ENCODE measurements around the gene FAM13C.

Gene FAM13C

GRCh38 chr10:59383436-59383835 lies 21.1 kb upstream of the FAM13C start:
- peaks cover 3% of the 10 kb centered on the region for H3K27me3 Mint-ChIP-seq (ENCODE audit: low read depth, poor library complexity)
- DNase-seq: no peak
- H3K27ac Mint-ChIP-seq: no peak overlapping the region
- H3K4me1 Mint-ChIP-seq: peaks cover 5% of the 10 kb centered on the region
- no peak overlapping the region for H3K4me3 Mint-ChIP-seq
- H3K36me3 Mint-ChIP-seq (ENCODE audit: low read depth): no peaks in the 10 kb centered on the region
- H3K9me3 Mint-ChIP-seq: no peaks in the 10 kb centered on the region
- TF ChIP-seq, protein P1, sequence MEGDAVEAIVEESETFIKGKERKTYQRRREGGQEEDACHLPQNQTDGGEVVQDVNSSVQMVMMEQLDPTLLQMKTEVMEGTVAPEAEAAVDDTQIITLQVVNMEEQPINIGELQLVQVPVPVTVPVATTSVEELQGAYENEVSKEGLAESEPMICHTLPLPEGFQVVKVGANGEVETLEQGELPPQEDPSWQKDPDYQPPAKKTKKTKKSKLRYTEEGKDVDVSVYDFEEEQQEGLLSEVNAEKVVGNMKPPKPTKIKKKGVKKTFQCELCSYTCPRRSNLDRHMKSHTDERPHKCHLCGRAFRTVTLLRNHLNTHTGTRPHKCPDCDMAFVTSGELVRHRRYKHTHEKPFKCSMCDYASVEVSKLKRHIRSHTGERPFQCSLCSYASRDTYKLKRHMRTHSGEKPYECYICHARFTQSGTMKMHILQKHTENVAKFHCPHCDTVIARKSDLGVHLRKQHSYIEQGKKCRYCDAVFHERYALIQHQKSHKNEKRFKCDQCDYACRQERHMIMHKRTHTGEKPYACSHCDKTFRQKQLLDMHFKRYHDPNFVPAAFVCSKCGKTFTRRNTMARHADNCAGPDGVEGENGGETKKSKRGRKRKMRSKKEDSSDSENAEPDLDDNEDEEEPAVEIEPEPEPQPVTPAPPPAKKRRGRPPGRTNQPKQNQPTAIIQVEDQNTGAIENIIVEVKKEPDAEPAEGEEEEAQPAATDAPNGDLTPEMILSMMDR (IDR thresholded peaks at IDR 0.05): no peak

DNA sequence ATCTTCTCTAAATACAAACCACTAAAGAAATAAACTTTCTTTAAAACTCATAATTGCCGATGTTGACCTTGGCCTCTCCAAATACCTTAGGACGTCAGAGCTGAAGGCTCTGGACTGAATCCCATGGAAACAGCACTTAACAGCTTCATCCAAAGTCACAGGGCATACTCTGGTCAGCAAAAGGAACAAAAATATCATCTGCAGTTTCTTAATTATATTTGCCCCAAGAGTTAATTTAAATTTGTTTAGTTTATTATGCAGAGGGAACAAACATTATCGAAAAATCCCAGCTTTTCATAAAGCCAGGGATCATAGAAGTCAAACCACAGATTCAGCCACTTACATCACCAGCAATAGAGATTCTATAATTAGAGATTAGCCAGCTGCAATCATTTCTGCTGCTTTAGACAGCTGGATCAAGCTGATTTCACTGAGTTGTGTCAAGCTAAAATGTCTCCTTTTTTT lies 20.5 kb upstream of the FAM13C start:
- Mint-ChIP-seq H3K36me3 (ENCODE audit: low read depth) (no peaks in the 10 kb centered on the region), H3K4me3 (no peak overlapping the region), H3K27me3 (ENCODE audit: low read depth, poor library complexity) (peaks cover 3% of the 10 kb centered on the region), H3K9me3 (no peaks in the 10 kb centered on the region), H3K4me1 (peaks cover 1% of the 10 kb centered on the region), H3K27ac (no peak overlapping the region)
- TF ChIP-seq, protein P1 (IDR thresholded peaks at IDR 0.05): no peak
- DNase-seq: no peak

GRCh38 chr10:59381687-59382086 lies 19.3 kb upstream of the FAM13C start:
- Mint-ChIP-seq H3K27ac (no peak overlapping the region), H3K36me3 (ENCODE audit: low read depth) (no peaks in the 10 kb centered on the region), H3K27me3 (ENCODE audit: low read depth, poor library complexity) (peaks cover 3% of the 10 kb centered on the region), H3K4me1 (no peaks in the 10 kb centered on the region), H3K9me3 (no peaks in the 10 kb centered on the region), H3K4me3 (no peak overlapping the region)
- TF ChIP-seq, protein P1 (IDR thresholded peaks at IDR 0.05): no peak
- DNase-seq: no peak

- H3K4me1 Mint-ChIP-seq: no peaks in the 10 kb centered on the region
- no peak overlapping the region for H3K4me3 Mint-ChIP-seq
- peaks cover 3% of the 10 kb centered on the region for H3K27me3 Mint-ChIP-seq (ENCODE audit: low read depth, poor library complexity)
- DNase-seq: no peak
- H3K27ac Mint-ChIP-seq: no peak overlapping the region
- no peaks in the 10 kb centered on the region for H3K9me3 Mint-ChIP-seq
- H3K36me3 Mint-ChIP-seq (ENCODE audit: low read depth): no peaks in the 10 kb centered on the region
- TF ChIP-seq, protein P1 (IDR thresholded peaks at IDR 0.05): no peak
Measured at GRCh38 chr10:59376846-59377245, 14.5 kb upstream of the FAM13C start.

GRCh38 chr10:59375990-59376389 lies 13.6 kb upstream of the FAM13C start:
- DNase-seq: no peak
- Mint-ChIP-seq H3K27ac (no peak overlapping the region), H3K4me3 (no peak overlapping the region), H3K9me3 (no peaks in the 10 kb centered on the region), H3K36me3 (ENCODE audit: low read depth) (no peaks in the 10 kb centered on the region), H3K4me1 (no peaks in the 10 kb centered on the region), H3K27me3 (ENCODE audit: low read depth, poor library complexity) (peaks cover under 1% of the 10 kb centered on the region)
- TF ChIP-seq, protein P1 (IDR thresholded peaks at IDR 0.05): no peak

GRCh38 chr10:59374916-59375315 lies 12.6 kb upstream of the FAM13C start:
- H3K36me3 Mint-ChIP-seq (ENCODE audit: low read depth): no peaks in the 10 kb centered on the region
- no peak for DNase-seq
- H3K27ac Mint-ChIP-seq: no peak overlapping the region
- peaks cover 3% of the 10 kb centered on the region for H3K27me3 Mint-ChIP-seq (ENCODE audit: low read depth, poor library complexity)
- no peak overlapping the region for H3K4me3 Mint-ChIP-seq
- no peaks in the 10 kb centered on the region for H3K9me3 Mint-ChIP-seq
- TF ChIP-seq, protein P1 (IDR thresholded peaks at IDR 0.05): no peak
- no peaks in the 10 kb centered on the region for H3K4me1 Mint-ChIP-seq

Data from nephron progenitor cell (in vitro differentiated cells).